HG02610 (cell line): ENCODE measurements around the gene SLC43A3.
"Not testable (repeated sequence)": the region's sequence is repeated elsewhere in the genome, so short reads cannot be mapped to it uniquely, and the experiment has no call there.

Experiments used
- ATAC-seq: cut with Tn5 transposase; IDR thresholded peaks from one replicate; pipeline ENCODE4 v1.9.1; 2021; ENCODE audit warnings: mild to moderate bottlenecking, moderate library complexity; ENCODE audit not compliant: unreplicated experiment

Gene SLC43A3

GRCh38 chr11:57460022-57460757 lies 33.3 kb upstream of the SLC43A3 start, which contains the start of gene RTN4RL2:
Gene RTN4RL2 (plus strand): TSS chr11:57460528. CDS start chr11:57460866, 338 bp downstream.
- no peak for ATAC-seq

- ATAC-seq: no peak
These were observed 32.5 kb upstream of the SLC43A3 start for GRCh38 chr11:57459164-57460021.

- no peak for ATAC-seq
These were observed 31.7 kb upstream of the SLC43A3 start for GRCh38 chr11:57458410-57459163.

- no peak for ATAC-seq
These were observed 31.1 kb upstream of the SLC43A3 start for GRCh38 chr11:57458060-57458409.

- peak; percentile 29 for ATAC-seq
These were observed 30.7 kb upstream of the SLC43A3 start for GRCh38 chr11:57457643-57458023.

- ATAC-seq: peak; percentile 71
These were observed 30.2 kb upstream of the SLC43A3 start for GRCh38 chr11:57456960-57457642.

GRCh38 chr11:57453543-57454177 lies 26.7 kb upstream of the SLC43A3 start:
- no peak for ATAC-seq

- no peak for ATAC-seq
These were observed 19.1 kb upstream of the SLC43A3 start for GRCh38 chr11:57446055-57446454.

GRCh38 chr11:57445122-57445394 lies 18.1 kb upstream of the SLC43A3 start:
- not testable (repeated sequence) for ATAC-seq

GRCh38 chr11:57444362-57445121 lies 17.6 kb upstream of the SLC43A3 start:
- ATAC-seq: no peak

- ATAC-seq: no peak
These were observed 14.0 kb upstream of the SLC43A3 start for GRCh38 chr11:57440744-57441414.

GRCh38 chr11:57439786-57440185 lies 12.9 kb upstream of the SLC43A3 start:
- no peak for ATAC-seq

GRCh38 chr11:57438345-57439285 lies 11.7 kb upstream of the SLC43A3 start:
- ATAC-seq: no peak

- no peak for ATAC-seq
These were observed 9.1 kb upstream of the SLC43A3 start for GRCh38 chr11:57436031-57436430.

- ATAC-seq: no peak
These were observed 8.0 kb upstream of the SLC43A3 start for GRCh38 chr11:57434640-57435546.

- peak; percentile 75 for ATAC-seq
These were observed 5.8 kb upstream of the SLC43A3 start for GRCh38 chr11:57432714-57433163.

GRCh38 chr11:57432149-57432561 lies 5.2 kb upstream of the SLC43A3 start:
- no peak for ATAC-seq
